ENCODE results near the gene PAK3.

DNA sequence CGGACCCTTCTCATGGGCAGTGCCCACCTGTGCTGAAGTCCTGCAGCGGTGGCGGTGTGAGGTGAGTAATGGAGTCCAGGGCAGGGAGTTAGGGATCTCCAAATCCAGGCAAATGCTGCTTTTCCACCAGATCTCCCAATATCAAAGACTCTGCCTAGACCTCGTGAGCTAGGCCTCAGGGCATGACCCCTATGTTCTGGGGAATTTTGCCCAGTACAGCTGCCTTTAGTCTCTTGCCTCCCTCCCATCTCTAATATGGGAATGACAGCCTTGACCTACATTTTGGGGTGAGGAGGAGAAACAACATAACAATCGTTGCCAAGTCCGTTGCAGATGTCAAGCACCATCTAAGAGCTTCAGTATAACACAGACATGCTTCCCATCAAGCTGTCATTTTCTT, 7.3 kb downstream of the PAK3 start:
- TF ChIP-seq ATF3 (IDR thresholded peaks at IDR 0.05; ENCODE audit: insufficient read depth, low read depth, low read length) = no peak
- no peak for TF ChIP-seq KDM1A (IDR thresholded peaks at IDR 0.05; ENCODE audit: borderline replicate concordance, low read length)
- no peak for TF ChIP-seq MAFK (IDR thresholded peaks at IDR 0.05; ENCODE audit: low read depth, low read length)
- TF ChIP-seq RBBP5 (IDR thresholded peaks at IDR 0.05; ENCODE audit: borderline replicate concordance, low read depth, low read length) = no peak
- no peak for TF ChIP-seq PHF8 (conservative IDR thresholded peaks at IDR 0.05; ENCODE audit: low read depth, low read length)
